Right lobe of liver (tissue), 4 donors: Measurements from ENCODE around the gene SEPTIN5.

Source experiments
- POLR2A ChIP-seq: fragments of 450-650 bp; IDR thresholded peaks from one replicate; pipeline ENCODE4 v1.6.1; 2017; ENCODE audit warnings: antibody characterized with exemption, mild to moderate bottlenecking
- TF ChIP-seq, protein P1 (sequence below), 4 donors: fragments of 200-600 bp in 3 of 4; fragments of 450-650 bp in 1 of 4; IDR thresholded peaks; one replicate each; pipeline versions ENCODE4 v1.5.1 to v1.8.0; 2016 to 2022; ENCODE audit warnings: antibody characterized with exemption in 4 of 4, mild to moderate bottlenecking in 2 of 4
- donor health status: DM: no; HTN: no; CAD: no.
- donor health status: DM: no; HTN: no; CAD: no.
- donor health status: DM: no; HTN: yes; CAD: no.

DNA sequence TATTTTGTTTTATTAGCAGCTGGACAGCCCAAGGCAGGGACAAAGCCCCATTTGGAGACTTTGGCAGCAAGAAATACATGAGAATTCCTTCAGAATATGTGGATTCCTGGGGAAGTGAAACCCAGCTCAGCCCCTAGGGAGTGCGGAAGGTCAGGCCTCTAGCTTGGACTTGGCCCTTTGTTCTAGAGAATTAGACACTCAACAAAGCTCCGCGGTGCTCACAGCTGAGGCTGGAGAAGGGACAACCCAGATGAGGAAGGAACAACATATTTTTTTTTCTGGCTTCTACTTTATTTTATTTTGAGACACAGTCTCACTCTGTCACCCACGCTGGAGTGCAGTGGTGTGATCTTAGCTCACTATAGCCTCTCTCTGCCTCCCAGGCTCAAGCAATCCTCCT, 44.7 kb upstream of the SEPTIN5 start:
- TF ChIP-seq, protein P1, sequence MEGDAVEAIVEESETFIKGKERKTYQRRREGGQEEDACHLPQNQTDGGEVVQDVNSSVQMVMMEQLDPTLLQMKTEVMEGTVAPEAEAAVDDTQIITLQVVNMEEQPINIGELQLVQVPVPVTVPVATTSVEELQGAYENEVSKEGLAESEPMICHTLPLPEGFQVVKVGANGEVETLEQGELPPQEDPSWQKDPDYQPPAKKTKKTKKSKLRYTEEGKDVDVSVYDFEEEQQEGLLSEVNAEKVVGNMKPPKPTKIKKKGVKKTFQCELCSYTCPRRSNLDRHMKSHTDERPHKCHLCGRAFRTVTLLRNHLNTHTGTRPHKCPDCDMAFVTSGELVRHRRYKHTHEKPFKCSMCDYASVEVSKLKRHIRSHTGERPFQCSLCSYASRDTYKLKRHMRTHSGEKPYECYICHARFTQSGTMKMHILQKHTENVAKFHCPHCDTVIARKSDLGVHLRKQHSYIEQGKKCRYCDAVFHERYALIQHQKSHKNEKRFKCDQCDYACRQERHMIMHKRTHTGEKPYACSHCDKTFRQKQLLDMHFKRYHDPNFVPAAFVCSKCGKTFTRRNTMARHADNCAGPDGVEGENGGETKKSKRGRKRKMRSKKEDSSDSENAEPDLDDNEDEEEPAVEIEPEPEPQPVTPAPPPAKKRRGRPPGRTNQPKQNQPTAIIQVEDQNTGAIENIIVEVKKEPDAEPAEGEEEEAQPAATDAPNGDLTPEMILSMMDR (IDR thresholded peaks at IDR 0.05), result no peak
- TF ChIP-seq POLR2A, result no peak
